ENCODE measurements around the gene CLMN.

CLMN gene

DNA sequence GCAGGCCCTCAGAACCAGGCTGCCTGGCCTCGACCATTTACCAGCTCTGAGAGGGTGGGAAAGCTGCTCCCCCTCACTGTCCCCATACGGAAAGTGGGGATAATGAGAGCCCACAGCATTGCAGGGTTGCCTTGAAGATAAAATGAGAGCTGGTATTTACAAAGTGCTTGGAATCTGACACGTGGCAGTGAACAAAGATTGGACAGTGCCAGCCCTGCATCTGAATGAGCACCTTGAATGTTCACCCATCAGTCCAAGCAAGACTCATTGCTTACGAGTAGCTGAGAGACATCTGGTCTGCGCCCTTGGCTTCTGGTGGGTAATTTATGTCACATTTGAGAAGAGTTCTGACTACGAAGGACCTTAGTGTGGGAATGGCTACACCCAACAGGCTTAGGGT is 67.5 kb downstream of the CLMN start:
- Histone ChIP-seq H3K4me1 (ENCODE audit: insufficient read depth, low read length) (peaks cover 45% of the 10 kb centered on the region), H3K36me3 (ENCODE audit: insufficient read depth, low read length) (no peaks in the 10 kb centered on the region), H3K27me3 (ENCODE audit: insufficient read depth, low read length) (no peaks in the 10 kb centered on the region), H3K9me3 (ENCODE audit: low read length) (no peaks in the 10 kb centered on the region), H3K4me3 (ENCODE audit: low read length) (no peak overlapping the region), H2AFZ (ENCODE audit: low read depth, low read length) (no peak overlapping the region)

DNA sequence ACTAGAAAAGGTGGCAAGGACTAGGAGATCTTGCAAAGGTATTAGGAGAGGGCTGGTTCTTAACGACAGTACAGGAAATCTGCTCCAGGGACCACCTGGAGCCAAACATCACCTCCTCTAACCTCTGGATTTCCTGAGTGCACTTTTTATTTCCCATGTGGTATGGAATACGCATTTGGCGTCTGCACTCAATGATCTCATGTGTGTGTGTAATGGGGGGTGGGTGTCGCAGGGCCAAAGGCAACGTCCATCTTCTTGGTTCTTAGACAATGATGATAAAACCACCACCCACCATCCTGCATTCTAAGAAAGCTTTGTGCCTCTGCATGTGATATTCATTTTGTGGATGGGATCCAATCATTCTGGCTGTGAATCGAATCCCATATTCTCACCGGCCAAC is 68.8 kb downstream of the CLMN start:
- H3K9me3 ChIP-seq (ENCODE audit: low read length) = no peaks in the 10 kb centered on the region
- no peaks in the 10 kb centered on the region for H3K27me3 ChIP-seq (ENCODE audit: insufficient read depth, low read length)
- H3K4me1 ChIP-seq (ENCODE audit: insufficient read depth, low read length) = peaks cover 32% of the 10 kb centered on the region
- no peak overlapping the region for H2AFZ ChIP-seq (ENCODE audit: low read depth, low read length)
- H3K36me3 ChIP-seq (ENCODE audit: insufficient read depth, low read length) = no peaks in the 10 kb centered on the region
- H3K4me3 ChIP-seq (ENCODE audit: low read length) = no peak overlapping the region

GRCh38 chr14:95250140-95250769 is 69.5 kb downstream of the CLMN start:
- Histone ChIP-seq H3K4me1 (ENCODE audit: insufficient read depth, low read length) (peaks cover 26% of the 10 kb centered on the region), H3K4me3 (ENCODE audit: low read length) (no peak overlapping the region), H3K27me3 (ENCODE audit: insufficient read depth, low read length) (no peaks in the 10 kb centered on the region), H3K36me3 (ENCODE audit: insufficient read depth, low read length) (no peaks in the 10 kb centered on the region), H2AFZ (ENCODE audit: low read depth, low read length) (no peak overlapping the region), H3K9me3 (ENCODE audit: low read length) (no peaks in the 10 kb centered on the region)

- H3K4me1 ChIP-seq (ENCODE audit: insufficient read depth, low read length) = peaks cover 20% of the 10 kb centered on the region
- no peak overlapping the region for H2AFZ ChIP-seq (ENCODE audit: low read depth, low read length)
- H3K9me3 ChIP-seq (ENCODE audit: low read length) = no peaks in the 10 kb centered on the region
- no peaks in the 10 kb centered on the region for H3K36me3 ChIP-seq (ENCODE audit: insufficient read depth, low read length)
- no peaks in the 10 kb centered on the region for H3K27me3 ChIP-seq (ENCODE audit: insufficient read depth, low read length)
- no peak overlapping the region for H3K4me3 ChIP-seq (ENCODE audit: low read length)
Measured at GRCh38 chr14:95248432-95248831, 71.3 kb downstream of the CLMN start.

GRCh38 chr14:95246870-95247269 is 72.8 kb downstream of the CLMN start:
- no peak overlapping the region for H3K4me3 ChIP-seq (ENCODE audit: low read length)
- no peaks in the 10 kb centered on the region for H3K36me3 ChIP-seq (ENCODE audit: insufficient read depth, low read length)
- no peaks in the 10 kb centered on the region for H3K27me3 ChIP-seq (ENCODE audit: insufficient read depth, low read length)
- no peak overlapping the region for H2AFZ ChIP-seq (ENCODE audit: low read depth, low read length)
- peaks cover 13% of the 10 kb centered on the region for H3K4me1 ChIP-seq (ENCODE audit: insufficient read depth, low read length)
- H3K9me3 ChIP-seq (ENCODE audit: low read length) = no peaks in the 10 kb centered on the region

- no peak overlapping the region for H2AFZ ChIP-seq (ENCODE audit: low read depth, low read length)
- no peaks in the 10 kb centered on the region for H3K27me3 ChIP-seq (ENCODE audit: insufficient read depth, low read length)
- H3K9me3 ChIP-seq (ENCODE audit: low read length) = no peaks in the 10 kb centered on the region
- H3K36me3 ChIP-seq (ENCODE audit: insufficient read depth, low read length) = no peaks in the 10 kb centered on the region
- H3K4me3 ChIP-seq (ENCODE audit: low read length) = no peak overlapping the region
- H3K4me1 ChIP-seq (ENCODE audit: insufficient read depth, low read length) = no peaks in the 10 kb centered on the region
Measured at GRCh38 chr14:95245334-95245733, 74.4 kb downstream of the CLMN start.

GRCh38 chr14:95244587-95244986 is 75.1 kb downstream of the CLMN start:
- Histone ChIP-seq H3K4me3 (ENCODE audit: low read length) (no peak overlapping the region), H3K36me3 (ENCODE audit: insufficient read depth, low read length) (no peaks in the 10 kb centered on the region), H3K4me1 (ENCODE audit: insufficient read depth, low read length) (no peaks in the 10 kb centered on the region), H3K27me3 (ENCODE audit: insufficient read depth, low read length) (no peaks in the 10 kb centered on the region), H2AFZ (ENCODE audit: low read depth, low read length) (no peak overlapping the region), H3K9me3 (ENCODE audit: low read length) (no peaks in the 10 kb centered on the region)

DNA sequence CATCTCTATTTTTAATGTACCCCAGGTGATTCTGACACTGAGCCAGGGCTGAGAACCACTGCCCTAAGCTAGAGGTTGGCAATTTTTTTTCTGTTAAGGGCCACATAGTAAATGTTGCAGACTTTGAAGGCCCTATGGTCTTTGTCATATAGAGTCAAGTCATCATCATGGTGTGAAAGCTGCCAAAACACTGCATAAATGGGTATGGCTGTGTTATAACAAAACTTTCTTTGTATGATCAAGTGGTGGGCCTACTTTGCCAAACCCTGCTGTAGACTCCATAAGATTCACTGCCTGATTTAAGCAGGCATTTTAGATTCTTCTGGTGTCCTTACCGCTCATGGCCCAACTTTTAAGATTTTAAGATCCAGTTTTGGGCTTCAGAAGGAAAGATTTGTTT is 76.8 kb downstream of the CLMN start:
- Histone ChIP-seq H3K4me1 (ENCODE audit: insufficient read depth, low read length) (peaks cover 2% of the 10 kb centered on the region), H3K36me3 (ENCODE audit: insufficient read depth, low read length) (no peaks in the 10 kb centered on the region), H3K27me3 (ENCODE audit: insufficient read depth, low read length) (no peaks in the 10 kb centered on the region), H2AFZ (ENCODE audit: low read depth, low read length) (no peak overlapping the region), H3K4me3 (ENCODE audit: low read length) (no peak overlapping the region), H3K9me3 (ENCODE audit: low read length) (no peaks in the 10 kb centered on the region)

DNA sequence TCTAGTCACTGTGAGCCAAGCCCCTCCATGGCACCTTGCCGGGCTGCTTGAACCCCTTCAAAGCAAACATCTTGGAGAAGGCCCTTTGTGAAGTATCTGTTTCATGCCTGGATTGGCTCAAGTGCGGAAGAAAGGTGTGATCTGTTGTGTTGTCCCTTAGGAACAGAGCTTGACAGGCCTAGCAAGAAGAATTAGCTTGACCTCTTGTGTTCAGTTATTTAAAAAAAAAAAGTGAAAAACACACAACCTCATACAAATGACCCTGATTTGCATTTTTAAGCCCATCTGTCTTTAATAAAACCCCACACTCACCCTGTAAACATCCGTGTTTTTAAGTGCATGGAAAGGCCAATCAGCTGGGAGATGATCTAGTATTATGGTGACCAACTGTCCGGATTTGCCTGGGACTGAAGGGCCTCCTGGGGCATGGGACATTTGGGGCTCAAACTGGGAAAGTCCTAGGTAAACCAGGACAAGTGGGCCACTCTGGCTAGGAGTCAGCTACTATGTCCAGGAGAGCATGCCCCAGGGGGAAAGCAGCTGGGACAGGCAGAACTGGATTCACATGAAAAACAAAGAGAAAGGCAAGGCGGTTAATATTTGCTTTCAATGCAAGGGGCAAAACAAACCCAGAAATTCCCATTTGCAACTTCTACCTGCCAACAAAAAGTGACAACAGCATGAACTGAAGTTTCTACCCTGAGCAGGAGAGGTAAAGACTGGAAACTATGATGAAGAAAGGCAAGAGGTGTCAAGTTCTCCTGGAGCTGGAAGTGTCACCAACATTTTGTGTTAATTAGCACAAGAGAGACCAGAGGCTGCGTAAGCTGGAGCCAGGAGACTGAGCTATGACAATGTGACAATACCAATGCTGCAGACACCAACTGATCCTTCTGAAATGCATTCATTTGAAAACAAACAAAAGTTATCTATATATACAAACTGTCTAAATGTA is 78.6 kb downstream of the CLMN start:
- H3K9me3 ChIP-seq (ENCODE audit: low read length) = no peaks in the 10 kb centered on the region
- H2AFZ ChIP-seq (ENCODE audit: low read depth, low read length) = no peak overlapping the region
- no peaks in the 10 kb centered on the region for H3K36me3 ChIP-seq (ENCODE audit: insufficient read depth, low read length)
- no peak overlapping the region for H3K4me3 ChIP-seq (ENCODE audit: low read length)
- H3K27me3 ChIP-seq (ENCODE audit: insufficient read depth, low read length) = no peaks in the 10 kb centered on the region
- peaks cover 4% of the 10 kb centered on the region for H3K4me1 ChIP-seq (ENCODE audit: insufficient read depth, low read length)

- Histone ChIP-seq H3K36me3 (ENCODE audit: insufficient read depth, low read length) (no peaks in the 10 kb centered on the region), H3K9me3 (ENCODE audit: low read length) (no peaks in the 10 kb centered on the region), H2AFZ (ENCODE audit: low read depth, low read length) (no peak overlapping the region), H3K4me1 (ENCODE audit: insufficient read depth, low read length) (peaks cover 4% of the 10 kb centered on the region), H3K27me3 (ENCODE audit: insufficient read depth, low read length) (no peaks in the 10 kb centered on the region), H3K4me3 (ENCODE audit: low read length) (no peak overlapping the region)
Measured at GRCh38 chr14:95238487-95239298, 81.0 kb downstream of the CLMN start.

DNA sequence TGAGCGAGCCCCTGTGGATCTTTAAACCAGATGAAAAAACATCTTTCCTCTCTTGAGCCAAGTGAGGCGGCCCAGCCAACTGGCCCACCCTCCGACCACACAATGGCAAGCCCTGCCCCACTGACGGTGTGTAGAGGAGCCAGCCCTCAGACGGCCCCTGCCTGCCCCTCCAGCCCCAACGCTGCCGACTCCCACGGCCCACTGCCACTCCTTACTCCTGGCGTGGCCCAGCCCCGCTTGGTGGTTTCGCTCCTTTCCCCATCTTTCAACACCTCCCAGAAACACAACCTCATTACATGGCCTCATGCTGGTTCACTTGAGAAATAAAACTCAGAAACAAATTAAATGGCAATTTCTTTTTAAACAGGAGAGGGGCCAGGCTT is 81.8 kb downstream of the CLMN start:
- H3K36me3 ChIP-seq (ENCODE audit: insufficient read depth, low read length) = no peaks in the 10 kb centered on the region
- no peak overlapping the region for H3K4me3 ChIP-seq (ENCODE audit: low read length)
- H2AFZ ChIP-seq (ENCODE audit: low read depth, low read length) = no peak overlapping the region
- H3K4me1 ChIP-seq (ENCODE audit: insufficient read depth, low read length) = peaks cover 4% of the 10 kb centered on the region
- no peaks in the 10 kb centered on the region for H3K9me3 ChIP-seq (ENCODE audit: low read length)
- H3K27me3 ChIP-seq (ENCODE audit: insufficient read depth, low read length) = no peaks in the 10 kb centered on the region

GRCh38 chr14:95237121-95237957 is 82.4 kb downstream of the CLMN start:
- Histone ChIP-seq H3K4me1 (ENCODE audit: insufficient read depth, low read length) (peaks cover 4% of the 10 kb centered on the region), H3K36me3 (ENCODE audit: insufficient read depth, low read length) (no peaks in the 10 kb centered on the region), H3K9me3 (ENCODE audit: low read length) (no peaks in the 10 kb centered on the region)

More at GRCh38 chr14:95237121-95237957, 82.4 kb downstream of the CLMN start:
- Histone ChIP-seq H2AFZ (ENCODE audit: low read depth, low read length) (no peak overlapping the region), H3K27me3 (ENCODE audit: insufficient read depth, low read length) (no peaks in the 10 kb centered on the region), H3K4me3 (ENCODE audit: low read length) (no peak overlapping the region)
